HG03342 (cell line): Measurements from ENCODE around the gene CTR9.

Experiments
- ATAC-seq: cut with Tn5 transposase; IDR thresholded peaks from one replicate; pipeline ENCODE4 v1.9.1; 2021; ENCODE audit warnings: mild to moderate bottlenecking, moderate library complexity; ENCODE audit not compliant: unreplicated experiment

CTR9 gene

GRCh38 chr11:10779086-10779485, 28.0 kb downstream of the CTR9 start:
- no peak for ATAC-seq

GRCh38 chr11:10780040-10780439, 29.0 kb downstream of the CTR9 start:
- no peak for ATAC-seq

- ATAC-seq: no peak
Measured at GRCh38 chr11:10784232-10785145, 33.4 kb downstream of the CTR9 start.

GRCh38 chr11:10785146-10785474, 34.1 kb downstream of the CTR9 start:
- no peak for ATAC-seq

GRCh38 chr11:10786451-10786850, 35.4 kb downstream of the CTR9 start:
- ATAC-seq: no peak

- peak; percentile 89 for ATAC-seq
Measured at GRCh38 chr11:10792385-10793068, 41.5 kb downstream of the CTR9 start.

GRCh38 chr11:10793470-10794255, 42.6 kb downstream of the CTR9 start:
- no peak for ATAC-seq

GRCh38 chr11:10796191-10796590, 45.1 kb downstream of the CTR9 start:
- no peak for ATAC-seq

- ATAC-seq: no peak
Measured at GRCh38 chr11:10797001-10797400, 46.0 kb downstream of the CTR9 start.

GRCh38 chr11:10797531-10797930, 46.5 kb downstream of the CTR9 start:
- no peak for ATAC-seq

GRCh38 chr11:10798330-10798928, 47.4 kb downstream of the CTR9 start:
- no peak for ATAC-seq

GRCh38 chr11:10800292-10800691, 49.2 kb downstream of the CTR9 start:
- ATAC-seq: no peak

- no peak for ATAC-seq
Measured at GRCh38 chr11:10803676-10804075, 52.6 kb downstream of the CTR9 start.

GRCh38 chr11:10805741-10806140, 54.7 kb downstream of the CTR9 start:
- no peak for ATAC-seq

- no peak for ATAC-seq
Measured at GRCh38 chr11:10806206-10806605, 55.2 kb downstream of the CTR9 start.

- no peak for ATAC-seq
Measured at GRCh38 chr11:10807493-10808234, 56.6 kb downstream of the CTR9 start.

GRCh38 chr11:10808235-10808552, 57.1 kb downstream of the CTR9 start:
- no peak for ATAC-seq

GRCh38 chr11:10808553-10809372, 57.7 kb downstream of the CTR9 start, which contains the start of gene EIF4G2:
EIF4G2 (minus strand) TSS chr11:10808926.
- peak; percentile 95 for ATAC-seq

- peak; percentile 9 for ATAC-seq
Measured at GRCh38 chr11:10809373-10810160, 58.5 kb downstream of the CTR9 start.
